Hepatocyte (in vitro differentiated cells): ENCODE data around the gene ARHGAP6. TPM values are rescaled to one million over a fixed set of nuclear protein-coding genes. Genes with fewer than 3 reads are reported as not detected.
"Not testable (repeated sequence)": the region's sequence is repeated elsewhere in the genome, so short reads cannot be mapped to it uniquely, and the experiment has no call there.

Experiments used
- DNase-seq: peaks from one replicate; pipeline ENCODE4 v3.0.0-alpha.2; 2016; ENCODE audit warnings: low spot score
- H2AFZ ChIP-seq: fragments of 200-600 bp; sonication (generic); 2 replicates; pipeline ENCODE4 v1.6.0; 2016; ENCODE audit warnings: antibody characterized with exemption, mild to moderate bottlenecking
- H3K27ac ChIP-seq: fragments of 200-600 bp; sonication (generic); 2 replicates; pipeline ENCODE4 v1.5.1; 2016; ENCODE audit warnings: mild to moderate bottlenecking
- H3K27me3 ChIP-seq: fragments of 200-600 bp; sonication (generic); 2 replicates; pipeline ENCODE4 v1.6.1; 2016
- H3K36me3 ChIP-seq: fragments of 200-600 bp; sonication (generic); replicated peaks from 2 replicates; pipeline ENCODE4 v1.5.1; 2016; ENCODE audit warnings: low read depth; ENCODE audit not compliant: insufficient read depth
- H3K4me1 ChIP-seq: fragments of 200-600 bp; sonication (generic); 2 replicates; pipeline ENCODE4 v1.5.1; 2016; ENCODE audit warnings: mild to moderate bottlenecking, moderate library complexity; ENCODE audit not compliant: insufficient read depth
- H3K4me2 ChIP-seq: fragments of 200-600 bp; sonication (generic); 2 replicates; pipeline ENCODE4 v1.6.0; 2016
- H3K4me3 ChIP-seq: fragments of 200-600 bp; sonication (generic); 2 replicates; pipeline ENCODE4 v1.5.1; 2016; ENCODE audit warnings: mild to moderate bottlenecking
- H3K79me2 ChIP-seq: fragments of 200-600 bp; sonication (generic); 2 replicates; pipeline ENCODE4 v1.6.0; 2017; ENCODE audit warnings: mild to moderate bottlenecking
- H3K9me2 ChIP-seq: fragments of 200-600 bp; sonication (generic); replicated peaks from 2 replicates; pipeline ENCODE4 v1.6.0; 2017; ENCODE audit warnings: mild to moderate bottlenecking; ENCODE audit not compliant: insufficient read depth
- H3K9me3 ChIP-seq: fragments of 200-600 bp; sonication (generic); 2 replicates; pipeline ENCODE4 v1.5.1; 2016; ENCODE audit warnings: low read depth, mild to moderate bottlenecking
- H4K20me1 ChIP-seq: fragments of 200-600 bp; sonication (generic); 2 replicates; pipeline ENCODE4 v1.6.0; 2016; ENCODE audit warnings: mild to moderate bottlenecking; ENCODE audit not compliant: insufficient read depth, poor library complexity, severe bottlenecking
- EZH2 ChIP-seq: fragments of 200-600 bp; sonication (generic); IDR thresholded peaks from 2 replicates; pipeline ENCODE4 v1.6.1; 2016; ENCODE audit warnings: antibody characterized with exemption, mild to moderate bottlenecking, borderline replicate concordance
- EZH2phosphoT487 ChIP-seq: fragments of 200-600 bp; sonication (generic); IDR thresholded peaks from one replicate; pipeline ENCODE4 v1.6.1; 2018; ENCODE audit warnings: antibody characterized with exemption, mild to moderate bottlenecking, low read depth, moderate library complexity; ENCODE audit not compliant: unreplicated experiment, severe bottlenecking
- WGBS: methylation state at CpG from one replicate; pipeline ENCODE4 v1.1.6; 2016; ENCODE audit warnings: low lambda C conversion rate; ENCODE audit errors: missing lambda C conversion rate; 5-methylcytosine and 5-hydroxymethylcytosine counted together
- polyA plus RNA-seq: library from polyadenylated mRNA; unstranded; fragments of >200 nt; fragmentation: Nextera tagmentation; extraction: Ambion mirVana; gene quantifications from 2 replicates; pipeline ENCODE4 v1.2.1, GENCODE V29; 2016
- total RNA-seq: library from RNA; depleted of rRNA; stranded (reverse); fragments of >200 nt; gene quantifications from 2 replicates; pipeline ENCODE4 v1.2.3, GENCODE V29; 2014
- TF ChIP-seq, protein P1 (sequence below): fragments of 200-600 bp; sonication (generic); IDR thresholded peaks from 2 replicates; pipeline ENCODE4 v1.5.1; 2016; ENCODE audit warnings: antibody characterized with exemption, mild to moderate bottlenecking; ENCODE audit not compliant: poor library complexity

Gene ARHGAP6
- total and polyA plus RNA-seq, 2 experiments from 2014 or later: 4.9 to 6.9 TPM

DNA sequence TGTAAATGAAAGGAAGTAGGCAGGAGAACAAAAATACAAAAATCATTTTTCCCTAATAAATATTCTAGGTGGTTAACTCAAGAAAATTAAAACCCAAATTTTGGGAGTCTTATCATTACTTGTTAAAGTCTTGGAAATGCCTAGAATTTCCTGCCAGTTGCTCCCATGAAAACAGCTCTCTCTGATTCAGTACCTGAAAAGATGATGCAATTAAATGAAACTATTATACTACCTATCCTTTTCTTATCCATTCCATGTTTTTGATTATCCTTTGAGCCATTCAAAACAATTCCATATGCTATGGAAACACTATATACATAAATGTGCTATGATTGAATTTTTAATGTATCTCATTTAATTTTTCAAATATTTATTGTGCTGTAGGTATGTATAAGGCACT is 423.0 kb downstream of the ARHGAP6 start:
- Histone ChIP-seq H3K27ac (no peak overlapping the region), H3K9me3 (no peaks in the 10 kb centered on the region), H3K9me2 (no peaks in the 10 kb centered on the region), H3K27me3 (no peaks in the 10 kb centered on the region), H3K36me3 (no peaks in the 10 kb centered on the region), H3K4me3 (no peak overlapping the region), H3K79me2 (no peaks in the 10 kb centered on the region), H4K20me1 (no peaks in the 10 kb centered on the region), H3K4me1 (no peaks in the 10 kb centered on the region), H2AFZ (no peak overlapping the region), H3K4me2 (no peak overlapping the region)
- no peak for DNase-seq
- TF ChIP-seq EZH2 (no peak), EZH2phosphoT487 (no peak)
- TF ChIP-seq, protein P1, sequence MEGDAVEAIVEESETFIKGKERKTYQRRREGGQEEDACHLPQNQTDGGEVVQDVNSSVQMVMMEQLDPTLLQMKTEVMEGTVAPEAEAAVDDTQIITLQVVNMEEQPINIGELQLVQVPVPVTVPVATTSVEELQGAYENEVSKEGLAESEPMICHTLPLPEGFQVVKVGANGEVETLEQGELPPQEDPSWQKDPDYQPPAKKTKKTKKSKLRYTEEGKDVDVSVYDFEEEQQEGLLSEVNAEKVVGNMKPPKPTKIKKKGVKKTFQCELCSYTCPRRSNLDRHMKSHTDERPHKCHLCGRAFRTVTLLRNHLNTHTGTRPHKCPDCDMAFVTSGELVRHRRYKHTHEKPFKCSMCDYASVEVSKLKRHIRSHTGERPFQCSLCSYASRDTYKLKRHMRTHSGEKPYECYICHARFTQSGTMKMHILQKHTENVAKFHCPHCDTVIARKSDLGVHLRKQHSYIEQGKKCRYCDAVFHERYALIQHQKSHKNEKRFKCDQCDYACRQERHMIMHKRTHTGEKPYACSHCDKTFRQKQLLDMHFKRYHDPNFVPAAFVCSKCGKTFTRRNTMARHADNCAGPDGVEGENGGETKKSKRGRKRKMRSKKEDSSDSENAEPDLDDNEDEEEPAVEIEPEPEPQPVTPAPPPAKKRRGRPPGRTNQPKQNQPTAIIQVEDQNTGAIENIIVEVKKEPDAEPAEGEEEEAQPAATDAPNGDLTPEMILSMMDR: no peak

DNA sequence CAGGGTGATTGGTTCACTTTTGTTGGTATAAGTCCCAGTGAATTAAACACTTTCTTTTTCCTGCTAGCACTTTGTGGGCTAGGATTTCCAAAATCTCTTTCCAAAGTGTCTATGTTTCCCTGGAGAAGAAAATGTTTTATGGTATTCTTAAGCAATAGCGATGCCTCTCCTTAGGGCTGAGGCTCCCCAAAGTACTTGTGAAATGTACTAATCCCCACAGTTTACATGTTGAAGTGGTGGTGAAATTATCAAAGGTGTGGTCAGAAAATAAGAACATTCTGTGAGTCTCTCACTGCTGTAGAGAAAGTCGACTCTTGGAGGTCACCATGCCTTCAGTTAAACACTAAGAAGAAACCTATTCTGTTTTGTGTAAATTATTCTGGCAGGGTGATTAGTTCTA is 424.0 kb downstream of the ARHGAP6 start:
- Histone ChIP-seq H3K4me3 (no peak overlapping the region), H3K9me2 (no peaks in the 10 kb centered on the region), H4K20me1 (no peaks in the 10 kb centered on the region), H3K36me3 (no peaks in the 10 kb centered on the region), H3K27me3 (no peaks in the 10 kb centered on the region), H3K27ac (no peak overlapping the region), H2AFZ (no peak overlapping the region), H3K79me2 (no peaks in the 10 kb centered on the region), H3K4me1 (no peaks in the 10 kb centered on the region), H3K9me3 (no peaks in the 10 kb centered on the region), H3K4me2 (no peak overlapping the region)
- DNase-seq: no peak
- 76% methylated on average over 2 of the region's 2 CpGs for WGBS
- TF ChIP-seq, protein P1: no peak
- no peak for TF ChIP-seq EZH2phosphoT487
- no peak for TF ChIP-seq EZH2

DNA sequence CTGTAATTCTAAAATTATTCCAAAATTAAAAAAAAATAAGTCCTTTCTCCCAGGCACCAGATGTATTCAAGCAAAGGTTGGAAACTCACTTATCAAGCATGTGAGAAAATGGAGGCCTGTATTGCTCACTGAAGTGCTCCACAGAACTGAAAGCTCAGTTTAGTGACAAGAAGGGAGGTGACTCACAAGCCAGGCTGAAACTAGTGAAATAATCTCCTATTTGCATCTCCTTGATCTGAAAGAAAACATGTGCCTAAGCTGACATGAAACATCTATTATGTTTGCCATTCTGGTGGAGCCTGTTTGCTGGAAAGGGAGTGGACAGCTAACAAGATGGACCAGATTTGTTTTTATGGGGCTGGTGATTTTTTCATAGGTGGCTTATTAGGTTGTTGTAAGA is 426.5 kb downstream of the ARHGAP6 start:
- Histone ChIP-seq H3K36me3 (no peaks in the 10 kb centered on the region), H3K4me3 (no peak overlapping the region), H3K4me1 (no peaks in the 10 kb centered on the region), H3K4me2 (no peak overlapping the region), H2AFZ (no peak overlapping the region), H3K79me2 (no peaks in the 10 kb centered on the region), H3K27me3 (no peaks in the 10 kb centered on the region), H3K27ac (peak overlapping the region; percentile 68), H3K9me2 (no peaks in the 10 kb centered on the region), H3K9me3 (no peaks in the 10 kb centered on the region), H4K20me1 (no peaks in the 10 kb centered on the region)
- TF ChIP-seq, protein P1: no peak
- TF ChIP-seq EZH2phosphoT487 (no peak), EZH2 (no peak)
- DNase-seq: peak; percentile 59

DNA sequence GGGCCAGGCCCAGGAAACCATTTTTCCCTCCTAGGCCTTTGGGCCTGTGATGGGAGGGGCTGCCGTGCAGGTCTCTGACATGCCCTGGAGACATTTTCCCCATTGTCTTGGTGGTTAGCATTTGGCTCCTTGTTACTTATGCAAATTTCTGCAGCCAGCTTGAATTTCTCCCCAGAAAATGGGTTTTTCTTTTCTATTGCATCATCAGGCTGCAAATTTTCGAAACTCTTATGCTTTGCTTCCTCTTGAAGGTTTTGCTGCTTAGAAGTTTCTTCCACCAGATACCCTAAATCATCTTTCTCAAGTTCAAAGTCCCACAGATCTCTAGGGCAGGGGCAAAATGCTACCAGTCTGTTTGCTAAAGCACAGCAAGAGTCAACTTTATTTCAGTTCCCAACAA is 430.3 kb downstream of the ARHGAP6 start:
- not testable (repeated sequence) for H3K36me3 ChIP-seq, H3K27ac ChIP-seq, H4K20me1 ChIP-seq, H3K79me2 ChIP-seq, H3K4me1 ChIP-seq, H2AFZ ChIP-seq, H3K9me3 ChIP-seq, H3K4me3 ChIP-seq, H3K4me2 ChIP-seq, DNase-seq, H3K27me3 ChIP-seq, H3K9me2 ChIP-seq
- 80% methylated on average over 2 of the region's 2 CpGs for WGBS
